Activated CD8-positive, alpha-beta memory T cell treated with anti-CD3 and anti-CD28 coated beads for 24 hours (primary cell): ENCODE results near the gene WNT7A.

Experiments
- DNase-seq: peaks from one replicate; pipeline ENCODE4 v3.0.0-alpha.2; 2020

The WNT7A gene

DNA sequence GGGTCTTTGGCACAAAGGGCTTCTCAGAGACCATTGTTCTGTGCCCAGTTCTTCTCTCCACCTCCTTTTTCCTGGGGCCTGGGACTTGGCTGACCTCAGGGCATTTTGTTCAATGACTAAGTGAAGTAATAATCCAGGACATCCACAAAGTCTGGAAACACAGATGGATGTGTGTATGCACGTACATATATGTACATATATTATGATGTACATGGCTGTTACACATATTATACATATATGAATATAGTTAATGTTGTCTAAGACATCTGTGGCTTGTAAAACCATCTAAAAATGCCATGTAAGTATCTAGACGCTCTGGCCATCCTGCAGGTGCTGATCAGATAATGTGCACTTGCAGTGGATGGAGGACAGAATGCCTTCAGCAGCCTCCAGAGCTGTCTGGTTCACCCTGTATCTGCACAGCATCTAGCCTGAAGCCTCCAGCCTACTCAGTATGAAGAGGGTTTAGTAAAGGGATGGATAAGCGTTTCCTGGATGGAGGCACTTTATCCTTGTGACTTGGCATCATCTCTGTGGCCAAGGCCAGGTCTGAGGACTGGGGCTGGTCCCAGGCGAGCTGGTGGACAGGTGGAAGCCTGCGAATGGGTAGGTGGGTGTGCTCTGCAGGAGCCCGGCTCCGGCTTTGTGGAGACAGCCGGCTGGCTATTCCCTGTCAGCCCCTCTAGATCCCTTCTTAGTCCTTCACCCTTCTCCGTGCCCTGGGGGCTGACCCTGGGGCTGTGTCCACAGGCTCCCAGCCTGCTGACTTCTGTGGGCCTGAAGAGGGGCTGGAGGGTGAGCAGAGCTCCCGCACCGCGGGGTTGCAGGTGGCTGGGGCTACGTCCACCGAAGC is 88.4 kb downstream of the WNT7A start:
- no peak for DNase-seq

DNA sequence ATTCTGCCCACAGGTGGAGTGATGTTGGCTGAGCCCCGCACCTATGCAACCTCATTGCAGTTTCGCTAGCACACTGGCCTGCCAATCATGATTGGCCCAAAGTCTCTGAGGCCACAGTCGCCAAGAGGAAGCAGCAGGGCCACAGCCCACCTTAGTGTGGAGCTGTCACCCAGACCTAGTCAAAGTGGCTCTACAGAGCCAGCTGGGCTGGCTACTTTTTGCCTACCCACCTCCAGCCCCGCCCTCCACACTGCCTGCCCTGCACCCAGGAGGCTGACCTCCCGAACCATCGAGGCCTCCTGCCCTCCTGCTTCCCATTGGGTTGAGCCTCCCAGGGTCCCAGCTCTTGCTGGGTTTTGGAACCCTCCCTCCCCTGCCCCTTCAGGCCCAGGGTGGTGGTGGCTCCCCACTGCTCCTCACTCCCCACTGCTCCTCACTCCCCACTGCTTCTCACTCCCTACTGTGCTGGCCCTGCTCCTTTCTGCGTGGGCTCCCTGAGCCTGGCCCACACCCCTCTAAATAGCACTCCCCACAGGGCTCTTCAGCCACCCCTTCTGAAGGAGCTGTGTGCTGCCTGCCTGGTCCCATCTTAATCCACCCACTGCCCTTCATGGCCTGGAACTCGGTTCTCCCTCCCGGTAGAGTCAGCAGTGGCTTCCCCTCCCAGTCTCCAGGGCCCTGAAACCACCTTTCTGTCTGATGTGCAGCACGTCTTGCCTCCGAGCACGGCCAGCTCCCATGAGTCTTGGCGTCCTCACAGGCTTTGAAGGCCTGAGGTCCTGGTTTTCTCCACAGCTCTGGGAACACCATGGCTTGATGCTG is 89.3 kb downstream of the WNT7A start:
- DNase-seq = no peak

DNA sequence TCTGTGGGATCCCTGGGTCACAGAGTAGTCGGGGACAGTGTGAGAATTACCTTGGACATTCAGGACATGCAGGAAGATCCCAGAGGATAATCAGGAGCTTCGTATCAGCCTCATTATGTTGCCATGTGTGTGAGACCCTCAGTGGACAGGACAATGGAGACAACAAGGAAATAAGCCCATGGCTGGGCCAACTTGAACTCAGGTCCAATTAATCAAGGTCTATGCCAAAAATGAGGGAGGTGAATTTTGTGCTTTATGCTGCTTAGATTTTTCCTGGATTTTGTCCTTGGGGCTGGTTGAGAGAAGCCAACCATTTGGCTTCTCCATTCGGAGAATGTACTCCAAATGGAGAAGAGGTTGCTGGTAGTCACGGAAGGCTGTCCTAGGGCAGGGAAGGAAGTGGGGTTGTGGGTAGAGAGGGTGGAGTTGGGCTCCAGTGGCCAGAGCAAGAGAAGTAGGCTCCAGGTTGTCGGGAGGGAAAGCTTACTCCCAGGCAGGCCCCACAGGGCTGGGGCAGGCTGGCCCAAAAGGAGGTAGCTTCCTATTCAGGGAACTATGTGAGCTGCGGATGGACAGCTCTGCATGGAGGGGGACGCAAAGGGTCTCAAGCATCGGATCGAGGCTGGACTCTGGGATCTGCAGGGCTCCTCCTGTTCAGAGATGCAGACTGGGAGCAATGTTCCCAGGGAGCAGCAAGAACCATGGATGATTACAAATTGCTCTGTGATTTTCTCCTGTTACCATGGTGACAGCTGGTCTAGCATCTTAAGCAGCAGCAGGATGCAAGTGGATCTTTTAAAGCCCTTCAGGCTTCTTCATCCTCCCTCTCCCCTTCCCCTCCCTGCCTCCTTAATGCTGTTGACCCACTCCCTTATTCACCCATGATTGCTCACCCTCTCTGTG is 91.1 kb downstream of the WNT7A start:
- no peak for DNase-seq

DNA sequence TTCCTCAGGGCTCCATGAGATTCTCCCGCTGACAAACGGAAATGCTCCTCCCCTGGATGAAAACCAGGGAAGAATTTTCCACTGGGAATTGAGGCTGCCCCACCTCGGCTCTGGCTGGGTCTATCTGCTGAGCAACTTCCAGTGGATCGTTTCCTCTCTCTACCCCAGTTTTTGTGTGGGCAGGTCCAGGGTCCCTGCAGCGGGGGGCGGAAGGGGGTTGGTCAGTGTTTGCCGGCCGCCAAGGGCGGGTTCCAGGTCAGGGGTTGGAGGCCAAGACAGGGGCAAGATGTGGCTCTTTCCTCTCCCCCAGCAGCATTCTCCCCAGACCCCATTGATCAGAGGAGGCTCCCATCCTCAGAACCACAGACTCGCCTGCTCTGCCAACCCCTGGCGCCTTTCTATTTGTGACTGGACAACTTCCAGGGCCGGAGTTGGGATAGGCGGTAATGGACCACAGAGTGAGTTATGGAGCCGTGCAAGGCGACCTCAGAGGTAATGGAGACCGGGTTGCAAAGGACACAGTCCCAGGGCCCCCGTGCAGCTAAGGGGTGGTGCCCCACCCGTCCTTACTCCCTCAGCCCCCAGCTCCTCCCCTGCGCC is 92.2 kb downstream of the WNT7A start:
- DNase-seq = no peak

DNA sequence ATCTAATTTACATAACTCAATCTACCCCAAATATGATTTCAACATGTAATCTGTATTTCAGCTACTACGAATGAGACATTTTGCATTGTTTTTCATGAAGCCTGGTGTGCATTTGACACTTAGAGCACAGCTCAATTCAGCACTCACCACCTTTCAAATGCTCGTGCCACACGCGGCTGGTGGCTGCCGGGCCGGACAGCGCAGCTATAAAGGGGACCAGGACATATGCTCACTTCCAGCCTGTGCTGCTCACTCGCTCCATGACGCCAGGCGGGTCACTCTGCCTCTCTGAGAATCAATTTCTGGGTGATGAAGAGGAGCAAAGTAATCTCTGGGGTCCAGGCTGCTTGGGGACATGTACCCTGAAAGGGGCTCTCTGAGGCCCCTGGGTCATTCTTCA is 93.1 kb downstream of the WNT7A start:
- no peak for DNase-seq

DNA sequence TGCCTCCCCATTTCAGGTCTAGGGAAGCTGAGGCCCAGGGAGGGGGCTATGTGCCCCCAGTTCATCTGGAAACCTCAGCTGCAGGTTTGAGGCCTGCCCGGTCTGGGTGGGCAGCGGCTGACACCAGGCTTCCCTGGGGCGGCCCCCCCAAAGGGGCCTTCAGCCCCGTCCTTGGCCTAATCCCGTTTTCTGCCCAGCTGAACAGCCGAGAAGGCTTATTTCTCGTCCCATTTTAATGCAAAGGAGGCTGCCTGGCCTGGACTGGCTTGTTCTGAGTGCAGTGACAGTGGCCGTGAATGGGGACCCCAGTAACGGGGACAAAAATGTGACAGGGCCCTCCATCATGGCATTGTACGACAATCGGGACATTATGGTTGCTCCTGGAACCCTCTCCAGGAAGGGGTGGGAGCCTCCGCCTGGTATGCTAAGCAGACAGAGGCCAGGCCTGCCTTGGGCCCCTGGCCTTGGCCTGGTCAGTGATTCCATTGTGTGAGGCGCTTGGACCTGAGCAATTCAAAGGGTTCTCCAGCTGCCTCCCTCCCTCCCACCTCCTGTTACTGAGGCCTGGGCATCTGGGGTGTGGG is 93.9 kb downstream of the WNT7A start:
- no peak for DNase-seq

DNA sequence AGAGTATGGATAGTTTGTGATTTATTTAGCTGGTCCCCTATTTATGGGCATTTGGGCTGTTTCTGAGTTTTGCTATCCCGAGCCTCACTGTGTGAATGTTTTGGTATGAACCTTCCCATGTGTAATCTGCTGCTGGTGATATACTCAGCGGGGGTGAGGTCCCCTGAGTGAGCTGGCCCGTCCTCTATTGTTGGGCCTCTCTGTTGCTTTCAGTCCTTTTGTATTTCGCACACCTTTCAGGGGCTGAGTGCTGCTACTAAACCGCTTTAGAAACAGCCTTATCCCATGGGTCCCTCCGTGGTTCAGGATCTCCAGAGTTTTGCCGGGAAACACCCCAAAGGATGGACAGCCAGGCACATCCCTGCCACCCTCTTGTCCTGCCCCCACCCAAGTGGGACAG is 94.5 kb downstream of the WNT7A start:
- no peak for DNase-seq

DNA sequence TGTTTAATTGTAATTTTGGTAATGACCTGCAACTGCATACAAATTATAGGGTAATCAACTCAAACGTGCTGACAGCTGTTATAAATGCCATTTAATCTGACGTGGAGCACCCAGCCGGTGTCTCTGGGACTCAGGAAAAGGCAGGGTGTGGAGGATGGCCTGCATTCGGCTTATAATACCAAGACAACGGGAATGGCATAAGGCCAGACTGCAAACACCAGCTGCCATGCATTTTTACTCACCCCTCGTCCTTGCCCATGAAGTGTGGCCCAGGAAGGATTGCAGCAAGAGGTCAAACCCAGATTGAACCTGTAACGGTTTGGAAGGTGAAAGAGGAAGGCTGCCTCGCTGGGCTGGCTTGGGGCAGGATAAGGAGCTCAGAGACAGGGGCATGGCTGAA is 96.4 kb downstream of the WNT7A start:
- DNase-seq = no peak

DNA sequence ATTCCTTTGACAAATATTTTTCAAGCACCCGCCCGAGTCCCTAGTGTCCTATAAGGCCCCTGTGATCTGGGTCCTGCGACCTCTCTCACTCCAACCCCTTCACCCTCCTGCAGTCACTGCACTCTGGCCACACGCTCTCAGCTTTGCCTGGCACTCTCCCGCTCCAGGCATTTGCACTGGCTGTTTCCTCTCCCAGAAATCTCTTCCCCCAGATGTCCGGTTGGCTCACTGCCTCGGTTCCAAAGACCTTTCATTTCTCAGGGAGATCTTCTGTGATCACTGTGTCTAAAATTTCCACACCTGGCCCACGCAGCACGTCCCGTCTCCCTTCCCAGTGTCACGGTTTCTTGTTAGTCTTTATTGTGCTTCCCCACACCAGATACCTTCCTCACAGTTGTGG is 97.4 kb downstream of the WNT7A start:
- DNase-seq = no peak

DNA sequence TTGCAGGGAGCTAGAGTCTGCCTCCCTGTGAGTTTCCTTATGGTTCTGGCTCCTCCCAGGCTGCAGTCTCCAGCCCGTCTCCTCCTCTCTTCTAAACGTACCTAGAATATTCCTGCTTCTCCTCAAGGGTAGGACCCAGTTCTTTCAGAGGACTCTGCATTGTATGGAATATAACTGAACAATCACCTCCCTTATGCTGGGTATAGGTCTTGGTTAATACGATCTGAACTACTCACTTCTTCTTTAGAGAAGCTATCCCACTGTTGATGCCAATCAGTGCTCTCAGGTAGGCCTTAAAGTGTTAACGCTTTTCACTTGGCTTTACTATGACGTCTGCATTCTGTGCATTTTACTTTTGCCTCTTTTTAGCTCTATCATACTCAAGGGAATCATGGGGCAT is 98.5 kb downstream of the WNT7A start:
- DNase-seq = no peak

DNA sequence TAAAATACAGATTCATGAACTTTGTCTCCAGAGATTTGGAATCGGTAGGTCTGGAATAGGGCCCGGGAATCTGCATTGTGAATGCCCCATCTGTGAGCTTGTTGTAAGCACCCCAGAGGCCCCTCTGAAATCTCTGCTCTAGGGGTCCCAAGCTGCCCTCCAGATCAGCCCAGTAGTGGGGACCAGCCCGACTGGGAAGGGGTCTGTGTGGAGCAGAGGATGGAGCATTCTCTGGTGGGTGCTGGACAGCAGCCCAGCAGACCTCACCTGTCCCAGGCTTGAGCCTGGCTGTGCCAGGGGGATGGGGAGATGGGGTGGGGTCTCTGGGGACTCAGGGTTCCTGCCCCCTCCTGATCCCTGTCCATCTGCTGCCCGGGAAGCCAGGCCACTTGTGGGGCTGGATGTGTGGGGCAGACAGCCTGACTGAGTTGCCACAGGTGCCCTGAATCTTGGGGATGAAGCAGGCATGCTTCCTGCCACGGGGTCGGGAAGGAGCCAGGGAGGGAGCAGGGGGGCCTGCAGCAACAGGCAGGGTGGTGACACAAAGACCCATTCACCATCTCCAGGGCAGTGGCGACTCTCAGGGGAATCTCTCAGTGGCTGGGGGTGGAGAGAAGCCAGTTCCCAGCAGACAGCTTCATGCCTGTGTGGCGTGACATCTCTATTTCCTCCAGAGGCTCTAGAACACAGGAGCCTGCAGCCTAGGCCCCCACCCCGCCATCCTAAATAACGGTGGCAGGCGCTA is 99.3 kb downstream of the WNT7A start:
- no peak for DNase-seq

DNA sequence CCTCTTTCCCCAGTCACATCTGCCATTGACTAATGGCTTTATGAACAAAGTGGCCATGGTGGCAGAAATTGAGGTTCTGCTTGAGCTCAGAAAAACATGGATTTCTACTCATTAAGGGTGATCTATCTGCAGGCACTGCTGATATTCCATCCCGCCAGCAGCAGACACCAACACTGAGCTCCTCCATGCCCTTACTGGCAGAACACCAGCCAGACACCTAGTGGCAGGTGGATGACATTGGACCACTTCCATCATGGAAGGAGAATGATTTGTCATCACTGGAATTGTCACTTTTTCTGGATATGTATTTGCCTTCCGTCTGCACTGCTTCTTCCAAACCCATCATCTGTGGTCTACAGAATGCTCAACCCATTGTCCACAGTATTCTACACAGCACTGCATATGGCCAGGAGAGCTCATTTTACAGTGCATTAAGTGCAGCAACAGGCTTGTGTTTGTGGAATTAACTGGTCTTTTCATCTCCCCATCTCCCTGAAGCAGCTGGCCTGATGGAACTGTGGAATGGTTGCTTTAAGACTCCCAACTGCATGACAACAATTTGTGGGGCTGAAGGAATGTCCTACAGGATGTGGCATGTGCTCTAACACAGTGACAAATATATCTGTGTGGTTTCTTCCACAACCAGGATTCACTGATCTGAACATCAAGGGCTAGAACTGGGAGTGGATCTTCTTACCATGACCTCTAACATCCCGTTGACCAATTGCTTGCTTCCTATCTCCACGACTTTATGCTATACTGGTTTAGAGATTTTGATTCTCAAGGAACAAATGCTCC is 103.4 kb downstream of the WNT7A start:
- DNase-seq = no peak

DNA sequence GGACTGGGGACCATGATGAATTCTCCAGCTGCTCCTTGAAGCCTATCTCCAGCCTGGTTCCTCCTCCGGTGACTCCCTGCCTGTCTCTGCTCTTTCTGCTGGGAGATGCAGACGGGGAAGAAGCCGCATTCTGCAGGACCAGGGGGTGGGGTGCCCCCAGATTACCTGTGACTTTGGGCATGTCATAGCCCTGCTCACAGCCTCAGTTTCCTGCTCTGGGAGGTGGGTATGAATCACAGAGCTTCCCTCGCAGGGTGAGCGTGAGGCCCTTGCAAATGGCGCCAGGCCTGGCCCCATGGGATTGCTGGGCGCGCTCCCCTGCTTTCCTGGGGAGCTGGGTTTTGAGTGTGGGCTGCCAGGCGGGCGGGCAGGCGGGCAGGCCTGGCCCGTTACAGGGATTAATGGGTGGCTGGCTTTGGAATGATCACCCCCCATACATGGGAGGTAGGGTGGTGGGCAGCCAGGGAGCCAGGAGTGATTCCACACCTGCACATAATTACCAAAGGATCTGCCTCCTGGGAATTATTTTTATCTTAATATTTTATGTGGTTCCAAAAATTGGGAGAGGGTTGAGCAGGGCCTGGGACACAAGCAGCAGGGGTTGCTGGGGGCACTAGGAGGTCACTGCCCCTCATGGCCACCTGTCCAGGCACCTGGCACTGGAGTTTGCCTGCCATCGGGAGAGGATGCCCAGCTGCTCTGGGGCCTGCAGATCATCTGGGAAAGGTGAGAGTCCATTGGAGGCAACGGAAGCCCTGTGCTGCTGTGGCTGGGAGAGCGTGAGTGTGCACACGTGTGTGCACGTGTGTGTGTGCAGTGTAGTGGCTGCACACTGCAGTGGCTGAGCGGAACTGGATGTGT is 106.8 kb downstream of the WNT7A start:
- DNase-seq = no peak

DNA sequence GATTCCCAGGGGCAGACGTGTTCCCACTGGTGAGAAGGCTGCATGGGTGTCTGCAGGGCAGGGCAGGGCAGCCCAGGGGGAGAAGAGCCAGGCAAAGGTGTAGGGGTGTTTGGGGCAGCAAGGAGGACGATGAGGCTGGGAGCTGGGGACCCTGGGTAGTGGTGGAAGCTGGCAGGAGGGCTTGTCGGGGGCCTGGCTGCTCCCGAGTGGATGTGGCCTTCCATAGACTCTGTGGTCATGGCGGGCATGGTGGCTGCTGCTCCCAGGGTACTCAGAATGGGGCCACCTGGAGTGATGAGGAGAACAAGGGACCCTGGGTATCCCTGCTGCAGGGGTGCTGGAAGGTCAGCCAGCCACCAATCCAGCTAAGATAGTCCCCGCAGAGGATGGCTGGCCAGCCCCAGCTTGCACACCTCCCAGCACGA is 107.5 kb downstream of the WNT7A start:
- DNase-seq = no peak

DNA sequence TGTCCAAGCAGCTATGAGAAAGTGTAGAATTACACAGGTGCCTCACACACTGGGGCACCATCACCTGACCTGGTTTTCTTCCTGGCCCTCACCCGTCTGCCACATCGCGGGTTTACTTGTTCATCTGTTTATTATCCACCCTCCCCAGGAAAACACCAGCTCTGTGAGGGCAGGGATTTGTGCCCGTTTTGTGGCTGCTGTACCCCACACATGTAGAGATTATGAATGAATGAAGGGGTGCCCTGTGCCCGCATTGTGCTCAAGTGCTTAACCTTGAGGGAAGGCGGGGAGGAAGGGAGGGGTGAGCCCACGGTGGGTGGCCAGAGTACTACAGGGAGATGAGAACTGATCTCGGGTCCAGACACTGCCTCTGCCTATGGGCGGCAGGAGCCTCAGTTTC is 108.4 kb downstream of the WNT7A start:
- no peak for DNase-seq

DNA sequence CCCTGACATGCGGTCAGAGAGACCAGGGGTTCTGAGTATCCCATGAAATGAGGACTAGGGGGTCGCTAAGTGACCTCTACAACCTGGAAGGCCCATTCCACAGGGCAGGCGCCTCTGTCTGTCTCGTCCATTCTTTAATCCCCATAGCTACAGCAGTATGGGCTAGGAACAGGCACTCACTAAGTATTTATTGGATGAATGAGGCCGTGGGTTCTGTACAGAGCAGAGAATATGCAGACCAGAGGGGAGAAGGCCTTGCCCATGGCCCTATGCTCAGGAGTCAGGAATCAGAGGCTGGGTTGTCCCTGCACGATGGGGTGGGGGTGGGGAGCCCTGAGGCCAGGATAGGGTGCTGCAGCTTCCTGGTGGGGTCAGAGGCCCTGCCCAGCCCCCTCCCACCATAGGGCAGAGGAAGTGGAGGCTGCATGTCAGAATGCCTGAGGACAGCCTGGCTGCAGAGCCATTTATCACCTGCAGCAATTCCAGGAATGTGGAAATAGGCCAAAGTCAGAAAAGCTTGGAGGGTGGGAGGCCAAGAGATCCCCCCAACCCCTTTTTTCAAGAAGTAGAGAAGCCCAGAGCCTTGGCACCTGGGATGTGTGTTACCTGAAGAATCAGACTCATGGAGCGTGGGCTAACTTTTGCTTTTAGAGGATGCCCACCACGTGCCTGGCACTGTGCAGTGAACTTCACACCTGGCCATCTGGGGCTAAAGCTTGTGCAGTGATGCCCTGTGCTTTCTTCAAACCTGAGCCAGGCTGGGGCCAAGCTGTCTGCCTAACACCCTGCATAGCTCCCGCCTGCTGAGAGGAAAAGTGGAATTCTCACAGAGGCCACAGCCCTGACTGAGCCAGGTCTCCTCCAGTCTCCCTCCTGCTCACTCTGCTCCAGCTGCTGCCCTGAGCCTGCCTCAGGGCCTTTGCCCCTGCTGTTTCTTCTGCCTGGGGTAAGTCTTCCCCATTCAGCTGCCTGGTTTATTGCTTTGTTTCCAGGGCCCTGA is 109.4 kb downstream of the WNT7A start:
- no peak for DNase-seq

DNA sequence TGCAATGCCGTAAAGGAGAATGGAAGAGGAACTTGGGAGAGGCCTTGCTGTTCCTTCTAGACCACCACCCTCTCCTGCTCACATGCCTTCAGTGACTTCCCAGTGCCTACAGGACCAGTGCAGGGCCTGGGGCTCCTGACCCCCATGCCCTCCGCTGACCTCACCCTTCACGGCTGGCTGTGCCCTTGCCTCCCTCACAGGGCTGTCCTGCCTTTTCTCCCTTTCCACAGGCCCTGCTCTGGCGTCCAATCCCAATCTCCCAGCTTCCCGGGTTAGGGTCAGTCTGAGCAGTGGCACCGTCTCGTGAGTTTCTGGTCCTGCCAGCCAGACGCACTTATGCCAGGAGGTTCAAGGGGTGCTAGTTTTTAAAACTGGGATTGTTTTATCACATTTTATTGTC is 110.4 kb downstream of the WNT7A start:
- DNase-seq = no peak

DNA sequence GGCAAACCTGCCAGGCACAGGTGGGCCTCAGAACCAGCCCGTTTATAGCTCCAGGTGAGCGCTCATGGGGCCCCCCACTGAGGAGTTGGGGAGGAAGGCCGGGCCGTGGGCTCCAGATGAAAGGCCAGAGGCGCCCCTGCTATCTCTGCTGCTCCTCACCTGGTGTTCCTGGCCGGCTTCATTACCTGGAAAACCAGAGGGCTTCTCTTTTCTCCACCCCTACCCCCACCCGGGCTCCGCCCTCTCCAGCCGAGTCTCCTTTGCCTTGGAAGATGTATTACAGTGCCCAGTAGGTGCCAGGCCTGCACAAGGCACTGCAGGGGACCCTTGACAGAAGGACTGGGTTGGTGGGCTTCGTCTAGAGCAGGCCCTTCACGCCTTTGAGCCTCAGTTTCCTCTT is 111.4 kb downstream of the WNT7A start:
- no peak for DNase-seq
